Skeletal muscle satellite cell (primary cell): ENCODE results near the gene CHAD.
"Not testable (repeated sequence)": the region's sequence is repeated elsewhere in the genome, so short reads cannot be mapped to it uniquely, and the experiment has no call there.

Experiments used
- H3K27me3 ChIP-seq: 2 replicates; pipeline ENCODE4 v1.7.0; 2013; ENCODE audit warnings: low read length; ENCODE audit not compliant: control insufficient read depth, insufficient read depth
- H3K36me3 ChIP-seq: 2 replicates; pipeline ENCODE4 v1.7.0; 2013; ENCODE audit warnings: mild to moderate bottlenecking, control low read depth, low read length; ENCODE audit not compliant: insufficient read depth
- H3K4me1 ChIP-seq: 2 replicates; pipeline ENCODE4 v1.7.0; 2013; ENCODE audit warnings: low read length; ENCODE audit not compliant: control insufficient read depth, insufficient read depth
- H3K4me2 ChIP-seq: 2 replicates; pipeline ENCODE4 v1.7.0; 2013; ENCODE audit warnings: mild to moderate bottlenecking, low read length
- H3K4me3 ChIP-seq: 2 replicates; pipeline ENCODE4 v1.7.0; 2013; ENCODE audit warnings: low read length
- H3K9ac ChIP-seq: 2 replicates; pipeline ENCODE4 v1.7.0; 2013; ENCODE audit warnings: mild to moderate bottlenecking, low read depth, low read length, moderate library complexity
- H3K9me3 ChIP-seq: replicated peaks from 2 replicates; pipeline ENCODE4 v1.7.0; 2013; ENCODE audit warnings: mild to moderate bottlenecking, control low read depth, low read length

The CHAD gene

DNA sequence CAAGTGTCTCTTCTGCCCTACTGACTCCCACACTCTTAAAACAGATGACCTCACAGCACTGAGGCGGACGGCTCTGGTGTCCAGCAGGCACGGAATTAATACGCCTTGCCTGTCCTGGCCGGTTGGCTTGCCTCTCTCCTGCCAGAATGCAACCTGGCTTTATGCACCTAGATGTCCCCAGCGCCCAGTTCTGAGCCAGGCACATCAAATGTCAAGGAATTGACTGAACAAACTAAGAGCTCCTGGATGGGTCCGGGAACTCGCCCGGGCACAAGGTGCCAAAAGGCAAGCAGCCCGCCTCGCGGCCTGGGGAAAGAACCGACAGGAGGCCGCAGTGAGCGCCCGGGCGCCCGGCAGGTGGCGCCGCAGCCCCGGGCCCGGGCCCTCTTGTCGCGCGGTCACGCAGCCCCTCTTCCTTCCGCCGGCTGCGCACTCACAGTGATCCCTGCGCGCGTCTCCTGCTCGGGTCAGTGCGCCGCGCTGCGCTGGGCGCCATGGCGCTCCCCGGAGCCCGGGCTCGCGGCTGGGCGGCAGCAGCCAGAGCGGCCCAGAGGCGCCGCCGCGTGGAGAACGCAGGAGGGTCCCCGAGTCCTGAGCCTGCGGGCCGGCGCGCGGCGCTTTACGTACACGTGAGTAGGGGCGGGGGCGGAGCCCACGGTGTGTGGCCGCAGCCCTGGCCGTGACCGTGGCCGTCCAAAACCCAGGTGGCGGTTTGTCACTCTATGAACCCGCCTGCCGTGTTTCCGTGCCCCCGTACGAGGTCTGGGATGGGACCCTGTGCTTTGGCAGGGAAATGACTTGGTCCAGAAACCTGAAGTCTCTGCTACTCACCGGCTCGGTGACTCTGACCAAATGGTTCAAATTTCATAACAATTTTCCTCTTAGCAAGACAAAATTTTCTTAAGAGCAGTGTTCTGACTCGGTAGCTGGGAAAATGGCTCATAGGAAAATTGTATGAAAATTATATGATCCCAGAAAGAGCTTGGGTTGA is 10.0 kb upstream of the CHAD start, which contains the start of gene RSAD1:
Gene RSAD1, plus strand, starts transcription at position 470 of the 991 bp plus-strand sequence. Its CDS starts 25 bp downstream, at position 495.
- H3K4me3 ChIP-seq = peak within 1 kb of the TSS; percentile 83
- peaks cover 21% of the 10 kb centered on the region for H3K4me1 ChIP-seq
- peak within 1 kb of the TSS; percentile 79 for H3K9ac ChIP-seq
- peaks cover 7% of the 10 kb centered on the region for H3K36me3 ChIP-seq
- no peaks in the 10 kb centered on the region for H3K9me3 ChIP-seq
- H3K27me3 ChIP-seq = no peaks in the 10 kb centered on the region
- H3K4me2 ChIP-seq = peak within 1 kb of the TSS; percentile 89

DNA sequence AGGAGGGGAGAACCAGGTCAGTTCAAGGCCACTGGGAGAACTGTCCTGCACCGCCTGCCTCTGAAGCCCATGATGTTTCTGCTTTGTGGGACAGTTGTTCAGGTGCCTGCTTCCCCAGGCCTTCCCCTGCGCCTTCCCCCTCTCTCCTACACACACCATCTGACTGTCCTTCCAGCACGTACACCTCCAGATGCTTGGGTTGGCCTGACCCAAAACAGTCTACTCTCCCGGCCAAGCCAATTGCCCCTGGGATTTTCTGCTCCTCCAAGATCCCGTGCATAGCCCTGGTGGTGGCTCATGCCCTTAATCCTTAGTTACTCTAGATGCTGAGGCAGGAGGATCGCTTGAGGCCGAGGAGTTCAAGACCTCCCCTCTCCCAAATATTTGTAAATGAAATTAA is 9.3 kb upstream of the CHAD start:
- H3K9ac ChIP-seq = peak overlapping the region; percentile 79
- no peaks in the 10 kb centered on the region for H3K27me3 ChIP-seq
- peaks cover 18% of the 10 kb centered on the region for H3K4me1 ChIP-seq
- no peaks in the 10 kb centered on the region for H3K9me3 ChIP-seq
- peak overlapping the region; percentile 83 for H3K4me3 ChIP-seq
- peaks cover 4% of the 10 kb centered on the region for H3K36me3 ChIP-seq
- peak overlapping the region; percentile 89 for H3K4me2 ChIP-seq

DNA sequence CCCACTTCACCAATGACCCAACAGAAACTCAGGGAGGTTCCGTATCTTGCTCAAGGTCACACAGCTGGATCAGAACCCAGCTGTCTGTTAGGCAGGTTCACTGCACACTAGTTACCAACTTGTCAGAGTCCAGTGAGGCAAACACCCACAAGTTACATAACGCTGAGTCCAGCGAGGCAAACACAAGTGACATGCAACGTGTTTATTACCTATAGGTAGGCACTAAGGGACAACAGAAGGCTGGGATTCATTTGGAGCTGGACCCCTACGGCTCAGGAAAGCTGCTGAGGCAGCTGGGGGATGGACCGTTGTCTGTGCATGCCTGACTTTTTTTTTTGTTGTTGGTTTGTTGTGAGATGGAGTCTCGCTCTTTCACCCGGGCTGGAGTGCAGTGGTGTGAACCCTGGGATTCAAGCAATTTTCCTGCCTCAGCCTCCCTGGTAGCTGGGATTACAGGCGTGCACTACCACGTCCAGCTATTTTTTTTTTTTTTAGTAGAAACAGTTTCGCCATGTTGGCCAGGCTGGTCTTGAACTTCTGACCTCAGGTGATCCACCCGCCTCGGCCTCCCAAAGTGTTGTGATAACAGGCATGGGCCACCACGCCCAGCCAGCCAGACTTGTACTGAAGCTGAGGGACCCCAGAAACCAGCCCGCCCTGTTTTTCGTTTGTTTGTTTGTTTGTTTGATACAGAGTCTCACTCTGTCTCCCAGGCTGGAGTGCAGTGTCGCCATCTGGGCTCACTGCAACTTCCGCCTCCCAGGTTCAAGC is 8.1 kb upstream of the CHAD start:
- Histone ChIP-seq H3K27me3 (peaks cover 2% of the 10 kb centered on the region), H3K4me2 (no peak overlapping the region), H3K36me3 (no peaks in the 10 kb centered on the region), H3K9me3 (no peaks in the 10 kb centered on the region), H3K4me1 (peaks cover 14% of the 10 kb centered on the region), H3K9ac (no peak overlapping the region), H3K4me3 (no peak overlapping the region)

DNA sequence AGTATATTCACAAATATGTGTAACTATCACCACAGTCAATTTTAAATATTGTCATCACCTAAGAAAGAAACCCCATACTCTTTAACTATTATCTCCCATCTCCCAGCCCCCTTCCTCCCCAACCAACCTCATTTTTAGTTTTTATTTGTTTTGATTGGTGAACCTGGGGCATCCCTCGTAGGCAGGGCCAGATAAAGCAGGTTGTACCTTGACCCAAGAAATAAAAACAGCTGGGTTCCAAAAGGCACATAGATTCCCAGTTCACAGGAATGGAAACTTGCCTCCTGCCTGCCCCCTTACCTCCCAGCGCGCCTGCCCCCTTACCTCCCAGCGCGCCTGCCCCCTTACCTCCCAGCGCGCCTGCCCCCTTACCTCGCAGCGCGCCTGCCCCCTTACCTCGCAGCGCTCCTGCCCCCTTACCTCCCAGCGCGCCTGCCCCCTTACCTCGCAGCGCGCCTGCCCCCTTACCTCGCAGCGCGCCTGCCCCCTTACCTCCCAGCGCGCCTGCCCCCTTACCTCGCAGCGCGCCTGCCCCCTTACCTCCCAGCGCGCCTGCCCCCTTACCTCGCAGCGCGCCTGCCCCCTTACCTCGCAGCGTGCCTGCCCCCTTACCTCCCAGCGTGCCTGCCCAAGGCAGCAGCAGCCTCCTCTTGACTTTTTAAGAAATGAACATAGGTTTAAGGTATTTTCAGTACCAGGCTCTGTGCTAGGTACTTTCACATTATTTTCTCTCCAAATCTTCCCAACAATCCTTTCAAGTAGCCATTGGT is 7.3 kb upstream of the CHAD start:
- H3K27me3 ChIP-seq, H3K36me3 ChIP-seq, H3K4me3 ChIP-seq, H3K9ac ChIP-seq, H3K4me2 ChIP-seq, H3K9me3 ChIP-seq: not testable (repeated sequence)
- H3K4me1 ChIP-seq = peaks cover 14% of the 10 kb centered on the region

DNA sequence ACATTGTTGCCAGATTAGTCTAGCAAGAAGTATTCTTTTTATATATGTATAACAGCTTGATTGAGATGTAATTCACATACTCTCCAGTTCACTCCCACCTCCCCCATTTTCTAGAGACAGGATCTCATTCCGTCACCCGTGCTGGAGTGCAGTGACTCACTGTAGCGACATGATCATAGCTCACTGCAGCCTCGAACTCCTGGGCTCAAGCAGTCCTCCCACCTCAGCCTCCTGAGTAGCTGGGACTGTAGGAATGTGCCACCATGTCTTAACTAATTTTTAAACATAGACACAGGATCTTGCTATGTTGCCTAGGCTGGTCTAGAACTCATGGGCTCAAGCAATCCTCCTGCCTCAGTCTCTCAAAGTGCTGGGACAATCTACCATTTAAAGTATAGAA is 6.7 kb upstream of the CHAD start:
- no peak overlapping the region for H3K4me3 ChIP-seq
- no peaks in the 10 kb centered on the region for H3K36me3 ChIP-seq
- H3K4me2 ChIP-seq = no peak overlapping the region
- no peak overlapping the region for H3K9ac ChIP-seq
- peaks cover 5% of the 10 kb centered on the region for H3K27me3 ChIP-seq
- H3K4me1 ChIP-seq = peaks cover 14% of the 10 kb centered on the region
- no peaks in the 10 kb centered on the region for H3K9me3 ChIP-seq

DNA sequence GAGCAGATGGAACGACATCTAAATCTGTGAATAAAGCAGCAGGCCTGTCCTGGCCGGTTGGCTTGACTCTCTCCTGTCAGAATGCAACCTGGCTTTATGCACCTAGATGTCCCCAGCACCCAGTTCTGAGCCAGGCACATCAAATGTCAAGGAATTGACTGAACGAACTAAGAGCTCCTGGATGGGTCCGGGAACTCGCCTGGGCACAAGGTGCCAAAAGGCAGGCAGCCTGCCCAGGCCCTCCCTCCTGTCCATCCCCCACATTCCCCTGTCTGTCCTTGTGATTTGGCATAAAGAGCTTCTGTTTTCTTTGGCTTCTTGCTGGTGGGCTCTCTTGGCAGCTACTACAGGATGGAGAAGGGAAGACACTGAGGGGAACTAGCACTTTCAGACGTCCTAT is 5.8 kb upstream of the CHAD start:
- Histone ChIP-seq H3K4me2 (no peak overlapping the region), H3K4me3 (no peak overlapping the region), H3K36me3 (no peaks in the 10 kb centered on the region), H3K4me1 (peaks cover 7% of the 10 kb centered on the region), H3K9ac (no peak overlapping the region), H3K27me3 (peaks cover 12% of the 10 kb centered on the region), H3K9me3 (no peaks in the 10 kb centered on the region)

DNA sequence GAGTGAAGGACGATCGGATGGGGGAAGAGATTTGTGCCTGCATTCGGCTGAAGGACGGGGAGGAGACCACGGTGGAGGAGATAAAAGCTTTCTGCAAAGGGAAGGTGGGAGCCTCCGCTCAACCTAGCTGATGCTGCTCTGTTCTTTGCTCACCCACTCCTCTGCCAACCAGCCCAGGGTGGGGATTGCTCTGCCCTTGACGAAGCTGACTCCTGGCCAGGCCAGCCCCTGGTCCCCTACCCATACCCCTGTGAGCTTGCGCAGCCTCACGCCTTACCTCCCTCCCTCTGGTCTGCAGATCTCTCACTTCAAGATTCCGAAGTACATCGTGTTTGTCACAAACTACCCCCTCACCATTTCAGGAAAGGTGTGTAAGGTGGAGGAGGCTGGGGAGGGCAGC is 5.2 kb upstream of the CHAD start:
- Histone ChIP-seq H3K9ac (no peak overlapping the region), H3K4me1 (peaks cover 12% of the 10 kb centered on the region), H3K4me3 (no peak overlapping the region), H3K36me3 (no peaks in the 10 kb centered on the region), H3K27me3 (peaks cover 17% of the 10 kb centered on the region), H3K9me3 (no peaks in the 10 kb centered on the region), H3K4me2 (no peak overlapping the region)

DNA sequence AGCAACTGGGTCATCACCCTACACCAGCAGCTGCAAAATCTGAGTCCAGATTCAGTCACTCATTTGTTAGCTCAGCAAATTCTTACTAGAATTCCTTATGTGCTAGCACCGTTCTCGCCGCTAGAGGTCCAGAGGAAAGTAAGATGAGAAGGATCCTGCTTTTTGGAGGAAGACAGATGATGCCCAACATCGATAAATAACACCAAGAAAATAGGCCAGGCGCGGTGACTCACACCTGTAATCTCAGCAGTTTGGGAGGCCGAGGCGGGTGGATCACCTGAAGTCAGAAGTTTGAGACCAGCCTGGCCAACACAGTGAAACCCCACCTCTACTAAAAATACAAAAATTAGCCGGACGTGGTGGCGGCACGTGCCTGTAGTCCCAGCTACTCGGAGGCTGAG is 4.1 kb upstream of the CHAD start:
- peaks cover 11% of the 10 kb centered on the region for H3K4me1 ChIP-seq
- not testable (repeated sequence) for H3K9ac ChIP-seq, H3K4me2 ChIP-seq, H3K4me3 ChIP-seq, H3K9me3 ChIP-seq, H3K36me3 ChIP-seq
- H3K27me3 ChIP-seq = peaks cover 29% of the 10 kb centered on the region

DNA sequence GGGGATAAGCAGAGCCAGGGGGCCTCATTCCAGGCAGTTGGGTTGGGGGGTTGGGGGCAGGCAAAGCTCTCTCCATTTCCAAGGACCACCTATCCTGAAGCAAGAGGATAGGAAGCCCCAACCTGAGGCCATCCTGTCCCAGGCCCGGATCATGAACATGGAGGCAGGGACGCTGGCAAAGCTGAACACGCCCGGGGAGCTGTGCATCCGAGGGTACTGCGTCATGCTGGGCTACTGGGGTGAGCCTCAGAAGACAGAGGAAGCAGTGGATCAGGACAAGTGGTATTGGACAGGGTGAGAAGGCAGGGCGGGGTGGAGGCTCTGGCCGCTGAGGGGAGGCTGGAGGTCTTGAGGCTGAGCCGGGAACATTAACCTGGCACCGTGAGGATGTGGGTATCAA is 3.6 kb upstream of the CHAD start:
- Histone ChIP-seq H3K4me3 (no peak overlapping the region), H3K27me3 (peaks cover 32% of the 10 kb centered on the region), H3K36me3 (no peaks in the 10 kb centered on the region), H3K9ac (no peak overlapping the region), H3K4me2 (no peak overlapping the region), H3K9me3 (no peaks in the 10 kb centered on the region), H3K4me1 (peaks cover 11% of the 10 kb centered on the region)

DNA sequence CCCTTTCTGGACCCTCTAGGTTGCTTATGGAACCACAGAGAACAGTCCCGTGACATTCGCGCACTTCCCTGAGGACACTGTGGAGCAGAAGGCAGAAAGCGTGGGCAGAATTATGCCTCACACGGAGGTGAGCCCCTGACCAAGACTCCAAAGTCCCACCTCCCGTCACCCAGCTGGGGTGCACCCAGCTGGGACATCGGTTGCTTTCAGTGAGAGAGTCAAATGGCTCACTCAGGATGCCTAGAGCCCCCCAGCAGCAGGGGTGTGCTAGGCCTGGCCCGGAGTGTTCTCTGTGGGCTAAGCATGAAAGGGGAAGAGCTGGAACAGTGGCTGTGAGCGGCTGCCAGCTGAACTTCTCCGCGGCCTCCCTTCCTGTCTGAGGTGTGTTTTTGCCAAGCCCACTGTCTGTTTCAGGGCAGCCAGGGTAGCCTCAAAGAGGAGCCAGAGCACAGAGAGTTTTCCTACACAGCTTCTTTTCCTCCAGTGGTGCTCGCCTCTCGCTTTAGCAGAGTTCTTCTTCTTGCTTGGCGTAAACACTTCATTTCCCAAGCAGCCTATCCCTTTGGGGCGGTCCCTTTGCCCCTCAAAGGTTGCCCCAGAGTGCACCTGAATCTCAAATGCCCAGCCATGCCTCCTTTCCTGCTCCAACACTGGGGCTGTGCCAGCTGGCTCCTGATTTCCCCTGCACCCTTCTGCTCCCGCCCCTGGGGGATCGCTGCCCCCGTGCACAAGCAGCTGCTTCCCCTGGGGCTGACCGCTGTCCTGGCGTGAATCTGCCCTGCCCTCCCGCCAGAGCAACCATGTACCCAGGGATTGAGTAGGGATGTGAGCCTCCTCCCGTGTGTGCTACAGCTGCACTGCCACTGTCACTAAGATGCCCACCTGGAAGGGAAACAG is 2.6 kb upstream of the CHAD start:
- no peaks in the 10 kb centered on the region for H3K9me3 ChIP-seq
- no peak overlapping the region for H3K4me2 ChIP-seq
- H3K27me3 ChIP-seq = peaks cover 41% of the 10 kb centered on the region
- no peak overlapping the region for H3K4me3 ChIP-seq
- peaks cover 11% of the 10 kb centered on the region for H3K4me1 ChIP-seq
- H3K9ac ChIP-seq = no peak overlapping the region
- no peaks in the 10 kb centered on the region for H3K36me3 ChIP-seq
